Fibroblast of lung (primary cell): Measurements from ENCODE around the gene ERICH6. TPM values are rescaled to one million over a fixed set of nuclear protein-coding genes. Genes with fewer than 3 reads are reported as not detected.

ENCODE experiments used
- DNase-seq, 2 donors: peaks; one replicate each; pipeline versions ENCODE4 v3.0.0 to v3.0.0-alpha.2; 2010; ENCODE audit warnings: low read depth in 2 of 2
- H2AFZ ChIP-seq: 2 replicates; pipeline ENCODE4 v1.5.1; 2012; ENCODE audit warnings: low read length, control low read depth, inconsistent platforms
- H3K27ac ChIP-seq: 2 replicates; pipeline ENCODE4 v1.5.1; 2011; ENCODE audit warnings: low read length, control low read depth; ENCODE audit not compliant: insufficient read depth
- H3K27me3 ChIP-seq: 2 replicates; pipeline ENCODE4 v1.5.1; 2011; ENCODE audit warnings: mild to moderate bottlenecking, low read length; ENCODE audit not compliant: control insufficient read depth, insufficient read depth
- H3K36me3 ChIP-seq: 2 replicates; pipeline ENCODE4 v1.5.1; 2011; ENCODE audit warnings: low read length; ENCODE audit not compliant: control insufficient read depth, insufficient read depth
- H3K4me1 ChIP-seq: 2 replicates; pipeline ENCODE4 v1.5.1; 2011; ENCODE audit warnings: low read length; ENCODE audit not compliant: control insufficient read depth, insufficient read depth; ENCODE audit errors: extremely low read depth
- H3K4me2 ChIP-seq: 2 replicates; pipeline ENCODE4 v1.5.1; 2011; ENCODE audit warnings: low read length, control low read depth; ENCODE audit not compliant: insufficient read depth; ENCODE audit errors: extremely low read depth
- H3K4me3 ChIP-seq, 4 experiments: fragments of 200-600 bp in 1 of 4; sonication (generic) in 1 of 4; replicated peaks in 1 of 4; 2 replicates each; pipeline ENCODE4 v1.5.1; 2011 to 2016; ENCODE audit warnings: low read length in 4 of 4, low read depth in 3 of 4, mild to moderate bottlenecking in 3 of 4, control low read depth in 2 of 4, inconsistent platforms in 1 of 4, mixed read lengths in 1 of 4; ENCODE audit not compliant: insufficient read depth in 1 of 4; ENCODE audit errors: control extremely low read depth in 1 of 4
- H3K79me2 ChIP-seq: 2 replicates; pipeline ENCODE4 v1.5.1; 2012; ENCODE audit warnings: mild to moderate bottlenecking, low read length, inconsistent platforms; ENCODE audit not compliant: control insufficient read depth, insufficient read depth
- H3K9ac ChIP-seq: 2 replicates; pipeline ENCODE4 v1.5.1; 2011; ENCODE audit warnings: mild to moderate bottlenecking, low read length, control low read depth; ENCODE audit not compliant: insufficient read depth
- H3K9me3 ChIP-seq: 2 replicates; pipeline ENCODE4 v1.5.1; 2012; ENCODE audit warnings: low read depth, low read length; ENCODE audit not compliant: control insufficient read depth, insufficient read depth
- H4K20me1 ChIP-seq: 2 replicates; pipeline ENCODE4 v1.5.1; 2011; ENCODE audit warnings: low read length; ENCODE audit not compliant: control insufficient read depth, insufficient read depth; ENCODE audit errors: extremely low read depth
- CTCF ChIP-seq, 2 donors: IDR thresholded peaks in 1 of 2; conservative IDR thresholded peaks in 1 of 2; 1 replicate in 1 of 2; 2 replicates in 1 of 2; pipeline ENCODE4 v1.5.1; 2011 to 2012; ENCODE audit warnings: low read length in 2 of 2, control low read depth in 1 of 2, inconsistent platforms in 1 of 2, low read depth in 1 of 2, mild to moderate bottlenecking in 1 of 2
- EZH2 ChIP-seq: IDR thresholded peaks from 2 replicates; pipeline ENCODE4 v1.5.1; 2012; ENCODE audit warnings: low read length, control low read depth, mild to moderate bottlenecking; ENCODE audit errors: missing control alignments
- polyA plus RNA-seq, 2 donors: library from polyadenylated mRNA; depleted of rRNA in 1 of 2; stranded (reverse) in 1 of 2; unstranded in 1 of 2; fragments of >200 nt; gene quantifications; 2 replicates each; pipeline ENCODE4 v1.2.1, GENCODE V29; 2011 to 2012; ENCODE audit warnings: missing spikeins in 1 of 2
- total RNA-seq: library from RNA; depleted of rRNA; stranded (reverse); fragments of >200 nt; gene quantifications from 2 replicates; pipeline ENCODE4 v1.2.1, GENCODE V29; 2014

Gene ERICH6
- total and polyA plus RNA-seq, 2 donors (not counting 1 experiment from before 2014, with no cell fraction given): under 0.01 TPM; not detected in 1

GRCh38 chr3:150710097-150710496 is 6.4 kb upstream of the ERICH6 start:
- no peaks in the 10 kb centered on the region for H3K9me3 ChIP-seq
- no peak overlapping the region for H3K9ac ChIP-seq
- no peaks in the 10 kb centered on the region for H3K27me3 ChIP-seq
- no peaks in the 10 kb centered on the region for H3K79me2 ChIP-seq
- no peaks in the 10 kb centered on the region for H3K36me3 ChIP-seq
- H3K27ac ChIP-seq: no peak overlapping the region
- no peak overlapping the region for H3K4me2 ChIP-seq
- H3K4me3 ChIP-seq: no peak overlapping the region
- DNase-seq: peak in 1 of 2 donors; percentile 23
- H2AFZ ChIP-seq: no peak overlapping the region
- H3K4me1 ChIP-seq: no peaks in the 10 kb centered on the region
- no peaks in the 10 kb centered on the region for H4K20me1 ChIP-seq
- TF ChIP-seq CTCF (conservative IDR thresholded peaks at IDR 0.05 in 1 of 2, IDR thresholded peaks at IDR 0.05 in 1 of 2; ENCODE audit: low read depth in 1 of 2, low read length in 2 of 2) (no peak), EZH2 (no peak)

- no peaks in the 10 kb centered on the region for H3K9me3 ChIP-seq
- peak overlapping the region; percentile 85 for H3K27ac ChIP-seq
- no peaks in the 10 kb centered on the region for H3K79me2 ChIP-seq
- H3K4me3 ChIP-seq: peak overlapping the region; percentile 67 to 82 (median 80)
- TF ChIP-seq CTCF (conservative IDR thresholded peaks at IDR 0.05 in 1 of 2, IDR thresholded peaks at IDR 0.05 in 1 of 2; ENCODE audit: low read depth in 1 of 2, low read length in 2 of 2) (no peak), EZH2 (no peak)
- no peaks in the 10 kb centered on the region for H3K27me3 ChIP-seq
- H2AFZ ChIP-seq: peak overlapping the region; percentile 85
- peak overlapping the region; percentile 8 for H3K4me2 ChIP-seq
- no peaks in the 10 kb centered on the region for H3K36me3 ChIP-seq
- DNase-seq: peak in 1 of 2 donors; percentile 12
- no peaks in the 10 kb centered on the region for H4K20me1 ChIP-seq
- H3K4me1 ChIP-seq: no peaks in the 10 kb centered on the region
- peak overlapping the region; percentile 84 for H3K9ac ChIP-seq
Measured at GRCh38 chr3:150703299-150703755, 393 bp downstream of the ERICH6 start.

GRCh38 chr3:150699068-150699639 is 4.6 kb downstream of the ERICH6 start:
- no peak overlapping the region for H3K27ac ChIP-seq
- no peaks in the 10 kb centered on the region for H3K9me3 ChIP-seq
- no peak overlapping the region for H3K9ac ChIP-seq
- H3K79me2 ChIP-seq: no peaks in the 10 kb centered on the region
- no peaks in the 10 kb centered on the region for H3K4me1 ChIP-seq
- TF ChIP-seq EZH2: no peak
- H2AFZ ChIP-seq: peak overlapping the region; percentile 24
- H3K36me3 ChIP-seq: no peaks in the 10 kb centered on the region
- DNase-seq: peak; percentile 29 to 47
- H3K4me2 ChIP-seq: no peak overlapping the region
- no peak overlapping the region for H3K4me3 ChIP-seq
- H3K27me3 ChIP-seq: no peaks in the 10 kb centered on the region
- H4K20me1 ChIP-seq: no peaks in the 10 kb centered on the region
